PFSK-1 (cell line): ENCODE data around the gene GALNS.

Experiments used
- FOXP2 ChIP-seq: optimal IDR thresholded peaks from 2 replicates; pipeline ENCODE3; 2011; ENCODE audit warnings: borderline replicate concordance, control low read depth, inconsistent platforms; ENCODE audit not compliant: insufficient read depth; ENCODE audit errors: extremely low read length, extremely low read depth
- POLR2AphosphoS5 ChIP-seq: IDR thresholded peaks from 2 replicates; pipeline ENCODE4 v1.6.1; 2012; ENCODE audit warnings: low read depth, mild to moderate bottlenecking, control low read depth, low read length, moderate library complexity
- SIN3A ChIP-seq: IDR thresholded peaks from 2 replicates; pipeline ENCODE4 v1.6.1; 2012; ENCODE audit warnings: mild to moderate bottlenecking, low read length, moderate library complexity, borderline replicate concordance; ENCODE audit not compliant: insufficient read depth
- TAF1 ChIP-seq: IDR thresholded peaks from 2 replicates; pipeline ENCODE4 v1.6.1; 2012; ENCODE audit warnings: low read length, control low read depth, borderline replicate concordance; ENCODE audit not compliant: insufficient read depth
- TF ChIP-seq, protein P1 (sequence below), 2 experiments: IDR thresholded peaks; 2 replicates each; pipeline versions ENCODE4 v1.6.1 to v1.8.0; 2011 to 2012; ENCODE audit warnings: low read depth in 2 of 2, low read length in 2 of 2, control low read depth in 1 of 2, inconsistent platforms in 1 of 2, mild to moderate bottlenecking in 1 of 2, moderate library complexity in 1 of 2; ENCODE audit not compliant: insufficient read depth in 1 of 2

Gene GALNS

GRCh38 chr16:88796278-88796677 is 60.5 kb downstream of the GALNS start:
- TF ChIP-seq SIN3A (no peak), POLR2AphosphoS5 (no peak), FOXP2 (no peak), TAF1 (no peak)
- TF ChIP-seq, protein P1, sequence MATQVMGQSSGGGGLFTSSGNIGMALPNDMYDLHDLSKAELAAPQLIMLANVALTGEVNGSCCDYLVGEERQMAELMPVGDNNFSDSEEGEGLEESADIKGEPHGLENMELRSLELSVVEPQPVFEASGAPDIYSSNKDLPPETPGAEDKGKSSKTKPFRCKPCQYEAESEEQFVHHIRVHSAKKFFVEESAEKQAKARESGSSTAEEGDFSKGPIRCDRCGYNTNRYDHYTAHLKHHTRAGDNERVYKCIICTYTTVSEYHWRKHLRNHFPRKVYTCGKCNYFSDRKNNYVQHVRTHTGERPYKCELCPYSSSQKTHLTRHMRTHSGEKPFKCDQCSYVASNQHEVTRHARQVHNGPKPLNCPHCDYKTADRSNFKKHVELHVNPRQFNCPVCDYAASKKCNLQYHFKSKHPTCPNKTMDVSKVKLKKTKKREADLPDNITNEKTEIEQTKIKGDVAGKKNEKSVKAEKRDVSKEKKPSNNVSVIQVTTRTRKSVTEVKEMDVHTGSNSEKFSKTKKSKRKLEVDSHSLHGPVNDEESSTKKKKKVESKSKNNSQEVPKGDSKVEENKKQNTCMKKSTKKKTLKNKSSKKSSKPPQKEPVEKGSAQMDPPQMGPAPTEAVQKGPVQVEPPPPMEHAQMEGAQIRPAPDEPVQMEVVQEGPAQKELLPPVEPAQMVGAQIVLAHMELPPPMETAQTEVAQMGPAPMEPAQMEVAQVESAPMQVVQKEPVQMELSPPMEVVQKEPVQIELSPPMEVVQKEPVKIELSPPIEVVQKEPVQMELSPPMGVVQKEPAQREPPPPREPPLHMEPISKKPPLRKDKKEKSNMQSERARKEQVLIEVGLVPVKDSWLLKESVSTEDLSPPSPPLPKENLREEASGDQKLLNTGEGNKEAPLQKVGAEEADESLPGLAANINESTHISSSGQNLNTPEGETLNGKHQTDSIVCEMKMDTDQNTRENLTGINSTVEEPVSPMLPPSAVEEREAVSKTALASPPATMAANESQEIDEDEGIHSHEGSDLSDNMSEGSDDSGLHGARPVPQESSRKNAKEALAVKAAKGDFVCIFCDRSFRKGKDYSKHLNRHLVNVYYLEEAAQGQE (IDR thresholded peaks at IDR 0.05; ENCODE audit: insufficient read depth in 1 of 2, low read depth in 2 of 2, low read length in 2 of 2), result no peak

GRCh38 chr16:88793251-88793954 is 63.3 kb downstream of the GALNS start:
- no peak for TF ChIP-seq SIN3A
- TF ChIP-seq, protein P1 (IDR thresholded peaks at IDR 0.05; ENCODE audit: insufficient read depth in 1 of 2, low read depth in 2 of 2, low read length in 2 of 2), result no peak
- TF ChIP-seq FOXP2, result no peak
- no peak for TF ChIP-seq POLR2AphosphoS5
- no peak for TF ChIP-seq TAF1

- no peak for TF ChIP-seq POLR2AphosphoS5
- TF ChIP-seq, protein P1 (IDR thresholded peaks at IDR 0.05; ENCODE audit: insufficient read depth in 1 of 2, low read depth in 2 of 2, low read length in 2 of 2), result no peak
- no peak for TF ChIP-seq FOXP2
- no peak for TF ChIP-seq TAF1
- TF ChIP-seq SIN3A, result no peak
These were observed 64.0 kb downstream of the GALNS start for GRCh38 chr16:88792668-88793250.

DNA sequence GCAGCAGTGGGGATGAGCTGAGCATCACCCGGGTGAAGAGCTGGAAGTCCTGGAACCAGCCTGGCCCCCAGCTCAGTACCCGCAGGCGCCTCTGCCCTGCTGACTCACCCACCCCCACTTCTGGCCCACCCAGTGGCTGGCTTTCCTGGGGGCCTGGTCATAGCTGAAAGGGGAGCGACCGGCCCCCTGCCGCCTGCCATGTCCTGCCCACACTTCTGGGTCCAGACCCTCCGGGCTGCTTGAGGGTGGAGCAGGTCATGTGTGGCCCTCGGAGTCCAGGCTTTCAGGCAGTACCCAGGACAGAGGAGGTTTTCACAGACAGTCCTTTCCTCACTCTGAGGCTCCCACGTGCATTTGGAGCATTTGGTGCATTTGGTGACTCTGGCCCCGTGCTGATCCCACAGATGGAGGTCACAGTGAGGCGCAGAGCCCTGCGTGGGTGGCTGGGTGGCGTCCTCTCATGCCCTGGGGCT is 64.6 kb downstream of the GALNS start:
- TF ChIP-seq TAF1, result no peak
- no peak for TF ChIP-seq SIN3A
- TF ChIP-seq POLR2AphosphoS5, result no peak
- TF ChIP-seq, protein P1 (IDR thresholded peaks at IDR 0.05; ENCODE audit: insufficient read depth in 1 of 2, low read depth in 2 of 2, low read length in 2 of 2), result no peak
- no peak for TF ChIP-seq FOXP2
